KMS-11 (cell line): Measurements from ENCODE around the gene BSND.

Experiments used
- H2AFZ ChIP-seq: fragments of 200-600 bp; sonication (generic); 2 replicates; pipeline ENCODE4 v1.6.1; 2016; ENCODE audit warnings: antibody characterized with exemption, mixed run types, low read depth
- H3K27ac ChIP-seq: fragments of 200-600 bp; sonication (generic); 2 replicates; pipeline ENCODE4 v1.6.1; 2016; ENCODE audit warnings: mild to moderate bottlenecking, mixed run types
- H3K27me3 ChIP-seq: fragments of 200-600 bp; sonication (generic); 2 replicates; pipeline ENCODE4 v1.6.1; 2017; ENCODE audit warnings: mild to moderate bottlenecking, low read depth, mixed run types, moderate library complexity; ENCODE audit not compliant: insufficient read depth
- H3K36me3 ChIP-seq: fragments of 200-600 bp; sonication (generic); 2 replicates; pipeline ENCODE4 v1.6.1; 2017; ENCODE audit warnings: mild to moderate bottlenecking, mixed run types; ENCODE audit not compliant: insufficient read depth
- H3K4me1 ChIP-seq: fragments of 200-600 bp; sonication (generic); 2 replicates; pipeline ENCODE4 v1.6.1; 2016; ENCODE audit warnings: mild to moderate bottlenecking, low read depth, mixed run types; ENCODE audit not compliant: poor library complexity, severe bottlenecking
- H3K4me2 ChIP-seq: fragments of 200-600 bp; sonication (generic); 2 replicates; pipeline ENCODE4 v1.7.0; 2016; ENCODE audit warnings: mild to moderate bottlenecking, mixed run types
- H3K4me3 ChIP-seq: fragments of 200-600 bp; sonication (generic); IDR thresholded peaks from 2 replicates; pipeline ENCODE4 v1.6.1; 2017; ENCODE audit warnings: low read depth, low read length, mixed read lengths; ENCODE audit not compliant: insufficient read depth
- H3K79me2 ChIP-seq: fragments of 200-600 bp; sonication (generic); 2 replicates; pipeline ENCODE4 v1.6.1; 2016; ENCODE audit warnings: low read depth, mixed run types; ENCODE audit not compliant: insufficient read depth
- H3K9ac ChIP-seq: fragments of 200-600 bp; sonication (generic); 2 replicates; pipeline ENCODE4 v1.6.1; 2016; ENCODE audit warnings: mild to moderate bottlenecking, mixed run types
- H4K20me1 ChIP-seq: fragments of 200-600 bp; sonication (generic); 2 replicates; pipeline ENCODE4 v1.6.1; 2016; ENCODE audit warnings: mild to moderate bottlenecking, mixed run types; ENCODE audit not compliant: insufficient read depth
- TF ChIP-seq, protein P1 (sequence below): fragments of 200-600 bp; sonication (generic); conservative IDR thresholded peaks from 2 replicates; pipeline ENCODE4 v1.6.1; 2017; ENCODE audit warnings: low read depth, mild to moderate bottlenecking, antibody characterized with exemption, low read length, moderate library complexity, mixed read lengths

The BSND gene

DNA sequence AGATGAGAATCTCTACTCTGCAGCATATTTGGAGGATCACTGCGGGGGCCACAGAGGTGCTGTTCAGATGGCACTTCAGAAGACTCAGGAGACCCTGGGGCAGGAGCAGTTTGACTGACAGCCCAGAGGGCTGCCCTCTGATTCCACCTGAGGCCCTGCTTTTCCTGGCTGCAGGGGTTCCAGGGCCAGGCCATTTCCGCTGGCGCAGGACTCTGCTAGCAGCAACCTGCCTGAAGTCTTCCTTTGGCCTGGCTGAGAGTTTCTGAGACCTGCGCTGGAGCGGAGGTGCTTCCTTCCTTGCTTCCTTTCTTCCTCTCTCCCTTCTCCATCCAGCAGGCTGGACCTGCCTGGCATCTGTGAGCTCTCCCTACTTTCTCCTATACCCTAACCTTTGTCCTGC is 52.4 kb downstream of the BSND start:
- Histone ChIP-seq H4K20me1 (no peaks in the 10 kb centered on the region), H2AFZ (no peak overlapping the region), H3K4me3 (no peak overlapping the region), H3K9ac (no peak overlapping the region), H3K36me3 (no peaks in the 10 kb centered on the region), H3K27me3 (no peaks in the 10 kb centered on the region), H3K4me2 (no peak overlapping the region), H3K27ac (no peak overlapping the region), H3K4me1 (no peaks in the 10 kb centered on the region), H3K79me2 (no peaks in the 10 kb centered on the region)
- TF ChIP-seq, protein P1, sequence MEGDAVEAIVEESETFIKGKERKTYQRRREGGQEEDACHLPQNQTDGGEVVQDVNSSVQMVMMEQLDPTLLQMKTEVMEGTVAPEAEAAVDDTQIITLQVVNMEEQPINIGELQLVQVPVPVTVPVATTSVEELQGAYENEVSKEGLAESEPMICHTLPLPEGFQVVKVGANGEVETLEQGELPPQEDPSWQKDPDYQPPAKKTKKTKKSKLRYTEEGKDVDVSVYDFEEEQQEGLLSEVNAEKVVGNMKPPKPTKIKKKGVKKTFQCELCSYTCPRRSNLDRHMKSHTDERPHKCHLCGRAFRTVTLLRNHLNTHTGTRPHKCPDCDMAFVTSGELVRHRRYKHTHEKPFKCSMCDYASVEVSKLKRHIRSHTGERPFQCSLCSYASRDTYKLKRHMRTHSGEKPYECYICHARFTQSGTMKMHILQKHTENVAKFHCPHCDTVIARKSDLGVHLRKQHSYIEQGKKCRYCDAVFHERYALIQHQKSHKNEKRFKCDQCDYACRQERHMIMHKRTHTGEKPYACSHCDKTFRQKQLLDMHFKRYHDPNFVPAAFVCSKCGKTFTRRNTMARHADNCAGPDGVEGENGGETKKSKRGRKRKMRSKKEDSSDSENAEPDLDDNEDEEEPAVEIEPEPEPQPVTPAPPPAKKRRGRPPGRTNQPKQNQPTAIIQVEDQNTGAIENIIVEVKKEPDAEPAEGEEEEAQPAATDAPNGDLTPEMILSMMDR = no peak

DNA sequence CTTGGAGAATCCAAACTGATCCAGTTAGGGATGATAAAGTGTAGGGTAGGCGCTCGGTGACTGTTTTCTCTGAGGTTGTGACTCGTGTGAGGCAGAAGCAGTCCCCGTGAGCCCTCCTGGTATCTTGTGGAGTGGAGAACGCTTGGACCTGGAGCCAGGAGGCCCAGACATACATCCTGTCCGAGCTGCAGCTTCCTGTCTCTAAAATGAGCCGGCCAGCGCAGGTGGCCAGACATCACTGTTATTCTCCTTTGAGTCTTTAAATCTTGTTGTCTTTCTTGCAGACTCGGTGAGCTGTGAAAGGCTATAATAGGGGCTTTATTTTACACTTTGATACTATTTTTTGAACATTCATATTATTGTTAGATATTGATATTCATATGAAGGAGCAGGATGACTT is 52.9 kb downstream of the BSND start:
- H3K27me3 ChIP-seq = no peaks in the 10 kb centered on the region
- no peak overlapping the region for H3K27ac ChIP-seq
- no peak overlapping the region for H3K9ac ChIP-seq
- no peaks in the 10 kb centered on the region for H3K4me1 ChIP-seq
- TF ChIP-seq, protein P1 = no peak
- no peak overlapping the region for H2AFZ ChIP-seq
- H4K20me1 ChIP-seq = no peaks in the 10 kb centered on the region
- no peak overlapping the region for H3K4me3 ChIP-seq
- H3K79me2 ChIP-seq = no peaks in the 10 kb centered on the region
- H3K36me3 ChIP-seq = no peaks in the 10 kb centered on the region
- H3K4me2 ChIP-seq = no peak overlapping the region

DNA sequence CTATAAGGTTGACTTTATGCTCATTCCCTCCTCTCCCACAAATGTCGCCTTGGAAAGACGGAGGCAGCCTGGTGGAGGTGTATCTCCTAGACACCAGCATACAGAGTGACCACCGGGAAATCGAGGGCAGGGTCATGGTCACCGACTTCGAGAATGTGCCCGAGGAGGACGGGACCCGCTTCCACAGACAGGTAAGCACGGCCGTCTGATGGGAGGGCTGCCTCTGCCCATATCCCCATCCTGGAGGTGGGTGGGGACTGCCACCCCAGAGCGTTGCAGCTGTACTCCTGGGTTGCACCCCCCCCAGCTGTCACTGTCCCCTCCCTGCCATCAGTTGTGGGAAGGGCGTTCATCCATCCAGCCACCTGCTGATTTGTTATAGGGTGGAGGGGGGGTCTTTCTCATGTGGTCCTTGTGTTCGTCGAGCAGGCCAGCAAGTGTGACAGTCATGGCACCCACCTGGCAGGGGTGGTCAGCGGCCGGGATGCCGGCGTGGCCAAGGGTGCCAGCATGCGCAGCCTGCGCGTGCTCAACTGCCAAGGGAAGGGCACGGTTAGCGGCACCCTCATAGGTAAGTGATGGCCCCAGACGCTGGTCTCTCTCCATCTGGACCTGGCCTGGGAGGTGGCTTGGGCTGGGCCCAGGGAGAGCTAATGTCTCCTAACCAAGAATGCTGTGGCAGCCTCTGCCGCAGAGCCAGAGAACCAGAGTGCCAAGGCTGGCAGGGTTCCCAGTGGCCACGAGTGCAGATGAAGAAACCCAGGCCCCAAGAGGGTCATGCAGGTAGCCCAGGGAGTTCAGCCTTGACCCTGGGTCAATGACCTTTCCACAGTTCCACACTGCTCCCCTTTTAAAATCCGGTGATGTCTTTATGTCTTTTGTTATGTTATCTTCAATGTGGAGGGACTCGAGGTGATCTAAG is 53.7 kb downstream of the BSND start:
- Histone ChIP-seq H3K27me3 (no peaks in the 10 kb centered on the region), H3K9ac (no peak overlapping the region), H3K36me3 (no peaks in the 10 kb centered on the region), H3K79me2 (no peaks in the 10 kb centered on the region), H3K4me3 (no peak overlapping the region), H4K20me1 (no peaks in the 10 kb centered on the region), H3K27ac (no peak overlapping the region), H3K4me2 (no peak overlapping the region), H3K4me1 (no peaks in the 10 kb centered on the region), H2AFZ (no peak overlapping the region)
- TF ChIP-seq, protein P1 = no peak

GRCh38 chr1:55053265-55053954 is 54.7 kb downstream of the BSND start:
- no peaks in the 10 kb centered on the region for H3K36me3 ChIP-seq
- no peak overlapping the region for H3K27ac ChIP-seq
- H3K4me3 ChIP-seq = no peak overlapping the region
- H3K27me3 ChIP-seq = no peaks in the 10 kb centered on the region
- no peak overlapping the region for H3K9ac ChIP-seq
- TF ChIP-seq, protein P1 = no peak
- no peaks in the 10 kb centered on the region for H3K4me1 ChIP-seq
- H4K20me1 ChIP-seq = no peaks in the 10 kb centered on the region
- H2AFZ ChIP-seq = no peak overlapping the region
- H3K79me2 ChIP-seq = no peaks in the 10 kb centered on the region
- H3K4me2 ChIP-seq = no peak overlapping the region
